ENCODE measurements around the gene ST8SIA4.

- TF ChIP-seq MAX (IDR thresholded peaks at IDR 0.05; ENCODE audit: insufficient read depth, insufficient read length) (no peak), POLR2A (IDR thresholded peaks at IDR 0.05; ENCODE audit: low read depth, low read length) (no peak), CTCF (IDR thresholded peaks at IDR 0.05; ENCODE audit: extremely low read depth in 1 of 2, insufficient read depth in 1 of 2, low read depth in 1 of 2, low read length in 2 of 2) (no peak), EZH2 (IDR thresholded peaks at IDR 0.05; ENCODE audit: borderline replicate concordance, low read depth, low read length, severe bottlenecking) (no peak), JUN (IDR thresholded peaks at IDR 0.05; ENCODE audit: borderline replicate concordance, insufficient read depth, insufficient read length, low read depth) (no peak), GATA2 (IDR thresholded peaks at IDR 0.05; ENCODE audit: insufficient read depth, insufficient read length, low read depth, low read length) (no peak), POLR2AphosphoS5 (IDR thresholded peaks at IDR 0.05; ENCODE audit: insufficient read depth, low read depth, low read length) (no peak), FOS (IDR thresholded peaks at IDR 0.05; ENCODE audit: borderline replicate concordance, insufficient read depth, low read length) (no peak), MYC (IDR thresholded peaks at IDR 0.05; ENCODE audit: low read depth, low read length) (no peak)
Measured at GRCh38 chr5:100796851-100797250, 106.2 kb downstream of the ST8SIA4 start.

Data from endothelial cell of umbilical vein (primary cell).